ENCODE results near the gene MED20.

The MED20 gene

GRCh38 chr6:41939848-41940758 lies 19.2 kb upstream of the MED20 start:
- DNase-seq (ENCODE audit: insufficient read length) (no peak), FAIRE-seq (peak; percentile 74)
- no peak for TF ChIP-seq POLR2AphosphoS5 (IDR thresholded peaks at IDR 0.05; ENCODE audit: low read depth, low read length)

- no peak for FAIRE-seq
- no peak for DNase-seq (ENCODE audit: insufficient read length)
- TF ChIP-seq POLR2A (IDR thresholded peaks at IDR 0.05; ENCODE audit: low read depth, low read length) (no peak), POLR2AphosphoS5 (IDR thresholded peaks at IDR 0.05; ENCODE audit: low read depth, low read length) (no peak), TAF1 (IDR thresholded peaks at IDR 0.05; ENCODE audit: borderline replicate concordance, low read depth, low read length) (no peak)
These were observed 18.4 kb upstream of the MED20 start for GRCh38 chr6:41939176-41939847.

- FAIRE-seq: no peak
- no peak for DNase-seq (ENCODE audit: insufficient read length)
- TF ChIP-seq POLR2AphosphoS5 (IDR thresholded peaks at IDR 0.05; ENCODE audit: low read depth, low read length) (no peak), POLR2A (IDR thresholded peaks at IDR 0.05; ENCODE audit: low read depth, low read length) (no peak), TAF1 (IDR thresholded peaks at IDR 0.05; ENCODE audit: borderline replicate concordance, low read depth, low read length) (no peak)
These were observed 17.7 kb upstream of the MED20 start for GRCh38 chr6:41938590-41939175.

GRCh38 chr6:41937861-41938574 lies 17.1 kb upstream of the MED20 start:
- FAIRE-seq: no peak
- DNase-seq (ENCODE audit: insufficient read length): no peak
- TF ChIP-seq POLR2AphosphoS5 (IDR thresholded peaks at IDR 0.05; ENCODE audit: low read depth, low read length): no peak
- TF ChIP-seq TAF1 (IDR thresholded peaks at IDR 0.05; ENCODE audit: borderline replicate concordance, low read depth, low read length): no peak
- no peak for TF ChIP-seq POLR2A (IDR thresholded peaks at IDR 0.05; ENCODE audit: low read depth, low read length)

GRCh38 chr6:41937472-41937860 lies 16.5 kb upstream of the MED20 start:
- DNase-seq (ENCODE audit: insufficient read length): no peak
- FAIRE-seq: no peak
- no peak for TF ChIP-seq TAF1 (IDR thresholded peaks at IDR 0.05; ENCODE audit: borderline replicate concordance, low read depth, low read length)
- no peak for TF ChIP-seq POLR2AphosphoS5 (IDR thresholded peaks at IDR 0.05; ENCODE audit: low read depth, low read length)
- no peak for TF ChIP-seq POLR2A (IDR thresholded peaks at IDR 0.05; ENCODE audit: low read depth, low read length)

GRCh38 chr6:41936073-41936837 lies 15.3 kb upstream of the MED20 start:
- DNase-seq (ENCODE audit: insufficient read length): peak; percentile 64
- peak; percentile 63 for FAIRE-seq

GRCh38 chr6:41935685-41936072 lies 14.7 kb upstream of the MED20 start:
- DNase-seq (ENCODE audit: insufficient read length): no peak
- TF ChIP-seq POLR2A (IDR thresholded peaks at IDR 0.05; ENCODE audit: low read depth, low read length): no peak
- no peak for TF ChIP-seq TAF1 (IDR thresholded peaks at IDR 0.05; ENCODE audit: borderline replicate concordance, low read depth, low read length)
- TF ChIP-seq POLR2AphosphoS5 (IDR thresholded peaks at IDR 0.05; ENCODE audit: low read depth, low read length): no peak
- FAIRE-seq: no peak

More at GRCh38 chr6:41936073-41936837, 15.3 kb upstream of the MED20 start:
- 0 out of 2 replicates have a peak, but pooled peaks have one; percentile 32 for TF ChIP-seq POLR2A (IDR thresholded peaks at IDR 0.05; ENCODE audit: low read depth, low read length)
- TF ChIP-seq TAF1 (IDR thresholded peaks at IDR 0.05; ENCODE audit: borderline replicate concordance, low read depth, low read length): no peak
- TF ChIP-seq POLR2AphosphoS5 (IDR thresholded peaks at IDR 0.05; ENCODE audit: low read depth, low read length): no peak

- no peak for TF ChIP-seq POLR2A (IDR thresholded peaks at IDR 0.05; ENCODE audit: low read depth, low read length)
- no peak for TF ChIP-seq TAF1 (IDR thresholded peaks at IDR 0.05; ENCODE audit: borderline replicate concordance, low read depth, low read length)
- TF ChIP-seq POLR2AphosphoS5 (IDR thresholded peaks at IDR 0.05; ENCODE audit: low read depth, low read length): no peak
- no peak for DNase-seq (ENCODE audit: insufficient read length)
These were observed 14.2 kb upstream of the MED20 start for GRCh38 chr6:41935193-41935574.

GRCh38 chr6:41934278-41935192 lies 13.6 kb upstream of the MED20 start:
- DNase-seq (ENCODE audit: insufficient read length): no peak
- TF ChIP-seq TAF1 (IDR thresholded peaks at IDR 0.05; ENCODE audit: borderline replicate concordance, low read depth, low read length) (no peak), POLR2A (IDR thresholded peaks at IDR 0.05; ENCODE audit: low read depth, low read length) (0 out of 2 replicates have a peak, but pooled peaks have one; percentile 33), POLR2AphosphoS5 (IDR thresholded peaks at IDR 0.05; ENCODE audit: low read depth, low read length) (no peak)
- no peak for FAIRE-seq

More at GRCh38 chr6:41935193-41935574, 14.2 kb upstream of the MED20 start:
- FAIRE-seq: no peak

- FAIRE-seq (no peak), DNase-seq (ENCODE audit: insufficient read length) (no peak)
- TF ChIP-seq POLR2A (IDR thresholded peaks at IDR 0.05; ENCODE audit: low read depth, low read length): no peak
- TF ChIP-seq TAF1 (IDR thresholded peaks at IDR 0.05; ENCODE audit: borderline replicate concordance, low read depth, low read length): no peak
These were observed 11.4 kb upstream of the MED20 start for GRCh38 chr6:41932378-41932777.

All from GM12892 (cell line).